K562 (cell line): ENCODE measurements around the gene SYVN1. TPM values are rescaled to one million over a fixed set of nuclear protein-coding genes. Genes with fewer than 3 reads are reported as not detected.

ENCODE experiments used
- ATF4 ChIP-seq: fragments of 450-650 bp; formaldehyde crosslinking; IDR thresholded peaks from 2 replicates; pipeline ENCODE4 v1.4.0; 2022; ENCODE audit warnings: mild to moderate bottlenecking, moderate library complexity
- CREB5 ChIP-seq: fragments of 250-450 bp; sonication (Bioruptor Pico); IDR thresholded peaks from 2 replicates; pipeline ENCODE4 v1.5.0; 2020; ENCODE audit warnings: mild to moderate bottlenecking
- FOSL1 ChIP-seq: fragments of 200-800 bp; sonication (Bioruptor generic); conservative IDR thresholded peaks from 2 replicates; pipeline ENCODE4 v1.6.1; 2016; ENCODE audit warnings: missing genetic modification characterization, missing compliant biosample characterization
- GATAD2B ChIP-seq: fragments of 450-650 bp; IDR thresholded peaks from 2 replicates; pipeline ENCODE4 v1.6.1; 2017; ENCODE audit warnings: mild to moderate bottlenecking, borderline replicate concordance
- HLTF ChIP-seq: fragments of 450-650 bp; IDR thresholded peaks from 2 replicates; pipeline ENCODE4 v1.6.1; 2016
- HNRNPK ChIP-seq: fragments of 200-400 bp; formaldehyde crosslinking; IDR thresholded peaks from one replicate; pipeline ENCODE4 v1.6.1; 2018; ENCODE audit warnings: mild to moderate bottlenecking, low read depth, low read length; ENCODE audit not compliant: poor library complexity, severe bottlenecking
- MCM5 ChIP-seq: fragments of 450-650 bp; IDR thresholded peaks from 2 replicates; pipeline ENCODE4 v1.6.1; 2016; ENCODE audit warnings: low read depth
- NFYB ChIP-seq: IDR thresholded peaks from 2 replicates; pipeline ENCODE4 v1.6.1; 2011; ENCODE audit warnings: mild to moderate bottlenecking, moderate library complexity; ENCODE audit not compliant: insufficient read length; ENCODE audit errors: extremely low read depth
- RFX1 ChIP-seq: fragments of 450-650 bp; IDR thresholded peaks from 2 replicates; pipeline ENCODE4 v1.6.1; 2016; ENCODE audit warnings: mild to moderate bottlenecking, moderate library complexity
- SIN3A ChIP-seq, 2 experiments: fragments of 150-350 bp in 1 of 2; IDR thresholded peaks; 2 replicates each; pipeline ENCODE4 v1.6.1; 2011 to 2016; ENCODE audit warnings: borderline replicate concordance in 2 of 2, low read depth in 2 of 2, low read length in 2 of 2, mild to moderate bottlenecking in 2 of 2, moderate library complexity in 2 of 2; ENCODE audit not compliant: control insufficient read depth in 1 of 2
- SMAD3 ChIP-seq: fragments of 450-650 bp; formaldehyde crosslinking; conservative IDR thresholded peaks from 2 replicates; pipeline ENCODE4 v1.4.0; 2020; ENCODE audit warnings: mild to moderate bottlenecking
- SRSF7 ChIP-seq: fragments of 200-400 bp; formaldehyde crosslinking; optimal IDR thresholded peaks from 2 replicates; pipeline ENCODE3; 2017; ENCODE audit warnings: mild to moderate bottlenecking, low read depth, low read length
- THAP12 ChIP-seq: fragments of 250-450 bp; sonication (Bioruptor Pico); IDR thresholded peaks from 2 replicates; pipeline ENCODE4 v1.9.0; 2021; ENCODE audit warnings: mild to moderate bottlenecking, inconsistent platforms
- ZNF23 ChIP-seq: fragments of 250-450 bp; sonication (Bioruptor Pico); IDR thresholded peaks from 2 replicates; pipeline ENCODE4 v1.4.0; 2020; ENCODE audit warnings: mild to moderate bottlenecking
- ZNF511 ChIP-seq: sonication (generic); formaldehyde crosslinking; IDR thresholded peaks from 2 replicates; pipeline ENCODE4 v1.8.0; 2022; ENCODE audit warnings: mild to moderate bottlenecking, missing genetic modification reagents
- ZNF583 ChIP-seq: fragments of 250-450 bp; sonication (Bioruptor Pico); IDR thresholded peaks from 2 replicates; pipeline ENCODE4 v1.4.0; 2020
- ZNF586 ChIP-seq: fragments of 450-650 bp; formaldehyde crosslinking; conservative IDR thresholded peaks from 2 replicates; pipeline ENCODE4 v1.4.0; 2020; ENCODE audit warnings: mild to moderate bottlenecking, moderate library complexity
- polyA plus RNA-seq, 8 experiments: library from polyadenylated mRNA; depleted of rRNA in 4 of 8; stranded (reverse) in 5 of 8; unstranded in 3 of 8; fragments of >200 nt; fragmentation: Nextera tagmentation in 2 of 8; fragmentation: Illumina TruSeq in 1 of 8; extraction: Ambion mirVana in 2 of 8; extraction: Trizol in 1 of 8; gene quantifications; 2 replicates each; pipeline versions ENCODE4 v1.2.1 to v1.2.3, GENCODE V29; 2011 to 2014; ENCODE audit warnings: inconsistent platforms in 1 of 8, missing spikeins in 1 of 8
- total RNA-seq, 7 experiments: library from RNA; depleted of rRNA in 6 of 7; stranded (reverse); fragments of >200 nt in 6 of 7; fragmentation: Illumina TruSeq in 2 of 7; extraction: Trizol in 2 of 7; gene quantifications; 2 replicates each; pipeline versions ENCODE4 v1.2.1 to v1.2.3, GENCODE V29; 2011 to 2021; ENCODE audit warnings: low replicate concordance in 1 of 7
- TF ChIP-seq, protein P1 (sequence below): IDR thresholded peaks from 2 replicates; pipeline ENCODE4 v1.6.1; 2012; ENCODE audit warnings: low read depth, low read length, improper control_type of control experiment, borderline replicate concordance
- TF ChIP-seq, protein P2 (sequence below): fragments of 250-450 bp; sonication (Bioruptor Pico); IDR thresholded peaks from 2 replicates; pipeline ENCODE4 v1.8.0; 2022; ENCODE audit warnings: moderate library complexity, mild to moderate bottlenecking, inconsistent platforms

SYVN1 gene
- total and polyA plus RNA-seq, 9 of the 15 experiments (the other 6 are each of a cell fraction or from before 2014, with no cell fraction given): 0.41 to 47.4 (median 9.9) TPM

GRCh38 chr11:65095974-65096806 lies 38.1 kb downstream of the SYVN1 start, which contains the start of gene VPS51 (continued):
- no peak for TF ChIP-seq CREB5 (CRISPR knock-in tag)
- TF ChIP-seq ZNF511: no peak
- TF ChIP-seq SIN3A (IDR thresholded peaks at IDR 0.05; ENCODE audit: borderline replicate concordance in 2 of 2, control insufficient read depth in 1 of 2, low read depth in 2 of 2, low read length in 2 of 2): peak; percentile 87 to 95; a peak in 3 of 4 replicates
- TF ChIP-seq, protein P1, sequence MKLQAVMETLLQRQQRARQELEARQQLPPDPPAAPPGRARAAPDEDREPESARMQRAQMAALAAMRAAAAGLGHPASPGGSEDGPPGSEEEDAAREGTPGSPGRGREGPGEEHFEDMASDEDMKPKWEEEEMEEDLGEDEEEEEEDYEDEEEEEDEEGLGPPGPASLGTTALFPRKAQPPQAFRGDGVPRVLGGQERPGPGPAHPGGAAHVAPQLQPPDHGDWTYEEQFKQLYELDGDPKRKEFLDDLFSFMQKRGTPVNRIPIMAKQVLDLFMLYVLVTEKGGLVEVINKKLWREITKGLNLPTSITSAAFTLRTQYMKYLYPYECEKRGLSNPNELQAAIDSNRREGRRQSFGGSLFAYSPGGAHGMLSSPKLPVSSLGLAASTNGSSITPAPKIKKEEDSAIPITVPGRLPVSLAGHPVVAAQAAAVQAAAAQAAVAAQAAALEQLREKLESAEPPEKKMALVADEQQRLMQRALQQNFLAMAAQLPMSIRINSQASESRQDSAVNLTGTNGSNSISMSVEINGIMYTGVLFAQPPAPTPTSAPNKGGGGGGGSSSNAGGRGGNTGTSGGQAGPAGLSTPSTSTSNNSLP: no peak
- TF ChIP-seq MCM5: no peak
- no peak for TF ChIP-seq ZNF586
- no peak for TF ChIP-seq ZNF583
- peak; percentile 79; the same call in 1 of the 2 replicates for TF ChIP-seq HLTF
- TF ChIP-seq SMAD3 (CRISPR knock-in tag): peak; percentile 58; the same call in 1 of the 2 replicates
- no peak for TF ChIP-seq NFYB
- TF ChIP-seq, protein P2, sequence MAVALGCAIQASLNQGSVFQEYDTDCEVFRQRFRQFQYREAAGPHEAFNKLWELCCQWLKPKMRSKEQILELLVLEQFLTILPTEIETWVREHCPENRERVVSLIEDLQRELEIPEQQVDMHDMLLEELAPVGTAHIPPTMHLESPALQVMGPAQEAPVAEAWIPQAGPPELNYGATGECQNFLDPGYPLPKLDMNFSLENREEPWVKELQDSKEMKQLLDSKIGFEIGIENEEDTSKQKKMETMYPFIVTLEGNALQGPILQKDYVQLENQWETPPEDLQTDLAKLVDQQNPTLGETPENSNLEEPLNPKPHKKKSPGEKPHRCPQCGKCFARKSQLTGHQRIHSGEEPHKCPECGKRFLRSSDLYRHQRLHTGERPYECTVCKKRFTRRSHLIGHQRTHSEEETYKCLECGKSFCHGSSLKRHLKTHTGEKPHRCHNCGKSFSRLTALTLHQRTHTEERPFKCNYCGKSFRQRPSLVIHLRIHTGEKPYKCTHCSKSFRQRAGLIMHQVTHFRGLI (CRISPR knock-in tag): no peak
- TF ChIP-seq HNRNPK: no peak
- TF ChIP-seq RFX1: no peak
- TF ChIP-seq ATF4 (CRISPR knock-in tag): no peak
- TF ChIP-seq THAP12: peak; percentile 60; the same call in 1 of the 2 replicates
- no peak for TF ChIP-seq ZNF23 (CRISPR knock-in tag)
- TF ChIP-seq FOSL1: peak; percentile 53; the same call in 1 of the 2 replicates
- no peak for TF ChIP-seq GATAD2B
- TF ChIP-seq SRSF7: no peak
